ENCODE measurements around the gene ABCA12. TPM values are rescaled to one million over a fixed set of nuclear protein-coding genes. Genes with fewer than 3 reads are reported as not detected.

Gene ABCA12
- polyA plus RNA-seq, 2 of the 4 experiments (the other 2 are of a cell fraction) = 0.32 to 1.1 TPM

- no peak overlapping the region for H3K27ac ChIP-seq
- H3K4me2 ChIP-seq = no peak overlapping the region
- ChIA-PET CTCF (interaction anchor here (0.7 kb wide), 1 partner anchor 10 kb away, joined by 4 read pairs; no protein-coding TSS in a partner anchor), POLR2A (no interaction called here)
- no peak overlapping the region for H3K4me3 ChIP-seq
- WGBS (ENCODE audit: missing lambda C conversion rate) = 39% methylated on average over 4 of the region's 4 CpGs
- H3K9me3 ChIP-seq = no peaks in the 10 kb centered on the region
- TF ChIP-seq ZC3H11A (IDR thresholded peaks at IDR 0.05) = no peak
- no peak for TF ChIP-seq ZFP36 (IDR thresholded peaks at IDR 0.05; ENCODE audit: borderline replicate concordance, partially characterized antibody)
- no peak for TF ChIP-seq SMC3 (IDR thresholded peaks at IDR 0.05)
- TF ChIP-seq MYC (IDR thresholded peaks at IDR 0.05; ENCODE audit: borderline replicate concordance, low read length) = no peak
- no peak for TF ChIP-seq CHD2 (IDR thresholded peaks at IDR 0.05; ENCODE audit: low read length, partially characterized antibody)
- no peak for TF ChIP-seq KDM5A (IDR thresholded peaks at IDR 0.05)
- TF ChIP-seq ZNF302 (CRISPR knock-in tag; IDR thresholded peaks at IDR 0.05) = no peak
- TF ChIP-seq FOSL2 (IDR thresholded peaks at IDR 0.05) = no peak
- no peak for TF ChIP-seq FOSL2 (CRISPR knock-in tag; IDR thresholded peaks at IDR 0.05)
- no peak for TF ChIP-seq EHF (CRISPR knock-in tag; IDR thresholded peaks at IDR 0.05)
- no peak for TF ChIP-seq MAFK (IDR thresholded peaks at IDR 0.05; ENCODE audit: partially characterized antibody)
- no peak for TF ChIP-seq SREBF2 (IDR thresholded peaks at IDR 0.05)
- no peak for TF ChIP-seq POLR2A (IDR thresholded peaks at IDR 0.05; ENCODE audit: low read length)
- TF ChIP-seq EHMT2 (IDR thresholded peaks at IDR 0.05; ENCODE audit: low read depth) = no peak
- no peak for TF ChIP-seq USF2 (IDR thresholded peaks at IDR 0.05)
- no peak for TF ChIP-seq CTCF (IDR thresholded peaks at IDR 0.05)
- H3K4me1 ChIP-seq = no peaks in the 10 kb centered on the region
- no peak for DNase-seq (ENCODE audit: low read depth in 1 of 2, low spot score in 1 of 2)
- no peak for FAIRE-seq
- ATAC-seq = no peak
Observed at GRCh38 chr2:214995409-214995808, 143.0 kb downstream of the ABCA12 start.

GRCh38 chr2:214992911-214993310 is 145.5 kb downstream of the ABCA12 start:
- ChIA-PET POLR2A (no interaction called here), CTCF (no interaction called here)
- Histone ChIP-seq H3K9me3 (no peaks in the 10 kb centered on the region), H3K4me3 (no peak overlapping the region), H3K4me1 (no peaks in the 10 kb centered on the region), H3K4me2 (no peak overlapping the region), H3K27ac (no peak overlapping the region)
- ATAC-seq (no peak), DNase-seq (ENCODE audit: low read depth in 1 of 2, low spot score in 1 of 2) (no peak), FAIRE-seq (no peak)
- 85% methylated on average over 4 of the region's 4 CpGs for WGBS (ENCODE audit: missing lambda C conversion rate)
- no peak for TF ChIP-seq EHMT2 (IDR thresholded peaks at IDR 0.05; ENCODE audit: low read depth)
- no peak for TF ChIP-seq HOXB5 (CRISPR knock-in tag; IDR thresholded peaks at IDR 0.05)
- no peak for TF ChIP-seq CBX2 (IDR thresholded peaks at IDR 0.05; ENCODE audit: borderline replicate concordance, low read depth)
- no peak for TF ChIP-seq USF2 (IDR thresholded peaks at IDR 0.05)
- TF ChIP-seq JUNB (IDR thresholded peaks at IDR 0.05) = no peak
- no peak for TF ChIP-seq EHF (CRISPR knock-in tag; IDR thresholded peaks at IDR 0.05)
- TF ChIP-seq HES2 (IDR thresholded peaks at IDR 0.05) = no peak
- no peak for TF ChIP-seq MAZ (IDR thresholded peaks at IDR 0.05; ENCODE audit: borderline replicate concordance, low read depth, low read length)

GRCh38 chr2:214989187-214989586 is 149.2 kb downstream of the ABCA12 start:
- Histone ChIP-seq H3K9me3 (no peaks in the 10 kb centered on the region), H3K4me2 (no peak overlapping the region), H3K4me1 (no peaks in the 10 kb centered on the region), H3K4me3 (no peak overlapping the region), H3K27ac (no peak overlapping the region)
- ChIA-PET CTCF (no interaction called here), POLR2A (no interaction called here)
- WGBS (ENCODE audit: missing lambda C conversion rate) = 73% methylated on average over 3 of the region's 3 CpGs
- ATAC-seq (no peak), DNase-seq (ENCODE audit: low read depth in 1 of 2, low spot score in 1 of 2) (no peak), FAIRE-seq (no peak)
- TF ChIP-seq CTCF (IDR thresholded peaks at IDR 0.05) (no peak), CHD4 (IDR thresholded peaks at IDR 0.05; ENCODE audit: borderline replicate concordance) (no peak), PHF8 (IDR thresholded peaks at IDR 0.05; ENCODE audit: borderline replicate concordance, low read depth) (no peak), REST (IDR thresholded peaks at IDR 0.05) (no peak), RFX5 (IDR thresholded peaks at IDR 0.05) (no peak), CBX2 (IDR thresholded peaks at IDR 0.05; ENCODE audit: borderline replicate concordance, low read depth) (no peak), FOXS1 (CRISPR knock-in tag; IDR thresholded peaks at IDR 0.05) (no peak)
